WI38 (cell line): ENCODE results near the gene BANF1.

Source experiments
- H3K4me3 ChIP-seq: 2 replicates; pipeline ENCODE4 v1.5.1; 2011; ENCODE audit warnings: low read depth, mild to moderate bottlenecking, control low read depth, low read length
- CTCF ChIP-seq: IDR thresholded peaks from 2 replicates; pipeline ENCODE4 v1.5.1; 2012; ENCODE audit warnings: low read depth, mild to moderate bottlenecking, control low read depth, low read length

The BANF1 gene

GRCh38 chr11:65961267-65962140 lies 40.8 kb upstream of the BANF1 start, which contains the start of gene SART1:
TSS of gene SART1 (plus strand) at chr11:65961734. CDS start at chr11:65961781, 47 bp downstream.
- no peak for TF ChIP-seq CTCF
- peak within 1 kb of the TSS; percentile 92 for H3K4me3 ChIP-seq

- no peak for TF ChIP-seq CTCF
Observed at GRCh38 chr11:65962141-65962564, 40.1 kb upstream of the BANF1 start.

GRCh38 chr11:65964906-65965305 lies 37.4 kb upstream of the BANF1 start:
- no peak overlapping the region for H3K4me3 ChIP-seq
- TF ChIP-seq CTCF, result no peak

More at GRCh38 chr11:65962141-65962564, 40.1 kb upstream of the BANF1 start:
- H3K4me3 ChIP-seq, result peak overlapping the region; percentile 92

GRCh38 chr11:65965986-65966762 lies 36.1 kb upstream of the BANF1 start:
- no peak overlapping the region for H3K4me3 ChIP-seq
- no peak for TF ChIP-seq CTCF

GRCh38 chr11:65967329-65967934 lies 34.9 kb upstream of the BANF1 start:
- TF ChIP-seq CTCF, result no peak
- no peak overlapping the region for H3K4me3 ChIP-seq

GRCh38 chr11:65968600-65969482 lies 33.5 kb upstream of the BANF1 start:
- no peak overlapping the region for H3K4me3 ChIP-seq
- no peak for TF ChIP-seq CTCF
